ENCODE data around the gene GAPT.

Gene GAPT

DNA sequence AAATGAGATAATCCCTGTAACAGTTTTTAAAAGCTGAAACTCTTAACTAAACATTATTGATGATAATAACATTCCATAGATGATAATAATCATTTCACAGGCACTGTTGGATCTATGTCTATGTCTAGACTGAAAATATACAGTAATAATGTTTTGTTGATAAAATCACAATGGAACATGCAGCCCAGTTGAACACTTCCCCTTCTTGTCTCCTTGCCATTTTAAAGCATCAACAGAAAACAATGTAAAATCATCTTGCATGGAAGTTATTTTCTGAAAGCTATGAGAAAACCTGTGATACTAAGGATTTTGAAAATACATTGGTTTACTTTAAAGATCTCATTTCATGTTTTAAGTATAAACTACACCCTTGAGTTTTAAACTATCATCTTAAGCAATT is 1.9 kb downstream of the GAPT start:
- Mint-ChIP-seq H3K36me3 (ENCODE audit: low read depth) (no peaks in the 10 kb centered on the region), H3K27me3 (ENCODE audit: low read depth) (peaks cover 8% of the 10 kb centered on the region), H3K4me1 (peaks cover 4% of the 10 kb centered on the region), H3K27ac (no peak overlapping the region), H3K9me3 (no peaks in the 10 kb centered on the region), H3K4me3 (no peak overlapping the region)
- TF ChIP-seq, protein P1, sequence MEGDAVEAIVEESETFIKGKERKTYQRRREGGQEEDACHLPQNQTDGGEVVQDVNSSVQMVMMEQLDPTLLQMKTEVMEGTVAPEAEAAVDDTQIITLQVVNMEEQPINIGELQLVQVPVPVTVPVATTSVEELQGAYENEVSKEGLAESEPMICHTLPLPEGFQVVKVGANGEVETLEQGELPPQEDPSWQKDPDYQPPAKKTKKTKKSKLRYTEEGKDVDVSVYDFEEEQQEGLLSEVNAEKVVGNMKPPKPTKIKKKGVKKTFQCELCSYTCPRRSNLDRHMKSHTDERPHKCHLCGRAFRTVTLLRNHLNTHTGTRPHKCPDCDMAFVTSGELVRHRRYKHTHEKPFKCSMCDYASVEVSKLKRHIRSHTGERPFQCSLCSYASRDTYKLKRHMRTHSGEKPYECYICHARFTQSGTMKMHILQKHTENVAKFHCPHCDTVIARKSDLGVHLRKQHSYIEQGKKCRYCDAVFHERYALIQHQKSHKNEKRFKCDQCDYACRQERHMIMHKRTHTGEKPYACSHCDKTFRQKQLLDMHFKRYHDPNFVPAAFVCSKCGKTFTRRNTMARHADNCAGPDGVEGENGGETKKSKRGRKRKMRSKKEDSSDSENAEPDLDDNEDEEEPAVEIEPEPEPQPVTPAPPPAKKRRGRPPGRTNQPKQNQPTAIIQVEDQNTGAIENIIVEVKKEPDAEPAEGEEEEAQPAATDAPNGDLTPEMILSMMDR (IDR thresholded peaks at IDR 0.05; ENCODE audit: unreplicated experiment in 3 of 3): no peak

DNA sequence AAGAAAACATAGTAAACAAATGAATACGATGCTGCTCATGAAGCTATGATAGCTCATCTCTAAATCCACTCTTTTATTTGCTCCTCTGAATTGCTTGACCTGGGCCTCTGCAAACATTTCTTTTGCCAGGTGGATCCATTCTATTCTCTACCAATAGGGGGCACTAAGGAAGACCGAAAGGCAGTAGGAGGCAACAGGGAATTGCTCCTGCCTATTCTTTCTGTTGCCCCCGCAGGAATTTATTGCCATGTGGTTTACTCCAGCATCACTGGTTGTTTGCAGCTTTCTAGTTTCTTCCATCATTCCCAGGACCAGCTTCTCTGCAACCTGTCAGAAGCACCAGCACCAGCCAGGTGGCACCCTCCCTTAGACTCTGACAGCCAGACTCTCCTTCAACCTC is 5.3 kb downstream of the GAPT start:
- TF ChIP-seq, protein P1 (IDR thresholded peaks at IDR 0.05; ENCODE audit: unreplicated experiment in 3 of 3): no peak
- no peaks in the 10 kb centered on the region for H3K9me3 Mint-ChIP-seq
- H3K36me3 Mint-ChIP-seq (ENCODE audit: low read depth): no peaks in the 10 kb centered on the region
- H3K27me3 Mint-ChIP-seq (ENCODE audit: low read depth): peaks cover 4% of the 10 kb centered on the region
- H3K4me3 Mint-ChIP-seq: no peak overlapping the region
- H3K27ac Mint-ChIP-seq: no peak overlapping the region
- H3K4me1 Mint-ChIP-seq: no peaks in the 10 kb centered on the region

DNA sequence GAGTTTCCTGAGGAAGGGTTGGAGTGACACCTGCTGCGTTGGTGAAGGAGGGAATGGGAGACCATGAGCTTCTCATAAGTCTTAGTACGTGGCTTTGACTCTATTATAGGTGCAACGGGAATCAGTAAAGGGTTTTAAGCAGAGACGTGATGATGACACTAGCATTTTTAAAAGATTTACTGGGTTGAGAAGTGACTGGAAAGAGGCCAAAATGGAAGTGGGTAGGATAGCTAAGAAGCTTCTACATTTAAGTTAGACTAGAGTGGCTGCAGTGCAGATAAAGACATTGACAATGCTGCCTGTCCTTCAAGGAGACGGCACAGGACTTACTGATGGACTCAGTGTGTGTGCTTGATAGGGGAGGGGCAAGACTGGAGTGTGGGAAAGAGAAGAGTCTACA is 6.2 kb downstream of the GAPT start:
- H3K4me1 Mint-ChIP-seq: no peaks in the 10 kb centered on the region
- TF ChIP-seq, protein P1 (IDR thresholded peaks at IDR 0.05; ENCODE audit: unreplicated experiment in 3 of 3): no peak
- H3K27me3 Mint-ChIP-seq (ENCODE audit: low read depth): peaks cover 4% of the 10 kb centered on the region
- no peak overlapping the region for H3K27ac Mint-ChIP-seq
- no peaks in the 10 kb centered on the region for H3K36me3 Mint-ChIP-seq (ENCODE audit: low read depth)
- no peak overlapping the region for H3K4me3 Mint-ChIP-seq
- H3K9me3 Mint-ChIP-seq: no peaks in the 10 kb centered on the region

DNA sequence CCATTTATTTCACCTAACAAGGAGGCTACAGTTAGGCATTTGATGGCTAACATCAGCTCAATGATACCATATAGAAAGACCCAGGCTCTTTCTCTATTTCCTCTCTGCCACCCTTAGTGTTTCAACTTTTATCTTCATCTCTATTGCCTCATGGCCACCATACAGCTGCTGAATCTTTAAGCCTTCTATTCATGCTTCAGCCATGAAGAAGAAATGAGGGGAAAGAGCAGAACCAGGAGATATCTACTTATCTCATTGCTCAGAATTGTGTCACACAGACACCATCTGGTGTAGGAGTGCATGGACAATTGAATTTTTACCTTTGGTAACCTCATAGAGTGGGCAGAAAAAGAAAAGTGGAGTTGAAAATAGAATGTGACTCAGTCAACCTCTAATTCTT is 6.7 kb downstream of the GAPT start:
- TF ChIP-seq, protein P1 (IDR thresholded peaks at IDR 0.05; ENCODE audit: unreplicated experiment in 3 of 3): no peak
- Mint-ChIP-seq H3K27ac (no peak overlapping the region), H3K36me3 (ENCODE audit: low read depth) (no peaks in the 10 kb centered on the region), H3K9me3 (no peaks in the 10 kb centered on the region), H3K4me1 (no peaks in the 10 kb centered on the region), H3K4me3 (no peak overlapping the region), H3K27me3 (ENCODE audit: low read depth) (peaks cover 4% of the 10 kb centered on the region)

DNA sequence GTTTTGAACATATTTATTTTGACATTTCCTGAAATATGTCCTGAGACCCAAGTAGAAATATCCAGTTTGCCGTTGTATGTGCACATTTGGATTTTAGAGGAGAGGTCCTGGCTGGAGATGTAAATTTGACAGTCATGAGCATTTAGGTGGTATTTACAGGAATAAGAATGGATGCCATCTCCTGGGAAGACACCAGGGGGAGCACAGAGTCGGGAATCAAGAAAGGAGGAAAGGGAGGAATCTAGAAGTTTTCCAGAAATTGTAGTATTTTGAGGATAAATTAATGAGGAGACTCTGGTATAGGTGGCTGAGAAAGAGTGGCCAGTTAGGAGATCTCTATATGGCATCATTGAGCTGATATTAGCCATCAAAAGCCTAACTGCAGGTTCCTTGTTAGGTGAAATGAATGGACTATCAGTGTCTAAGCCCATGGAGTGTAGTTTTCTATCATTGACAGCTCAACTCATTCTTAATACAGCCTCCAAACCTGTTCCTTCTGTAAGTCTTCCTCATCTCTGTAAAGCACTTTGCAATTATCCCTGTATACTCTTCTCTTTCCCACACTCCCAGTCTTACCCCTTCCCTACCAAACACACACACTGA is 7.2 kb downstream of the GAPT start:
- no peaks in the 10 kb centered on the region for H3K36me3 Mint-ChIP-seq (ENCODE audit: low read depth)
- no peak overlapping the region for H3K4me3 Mint-ChIP-seq
- peaks cover 4% of the 10 kb centered on the region for H3K27me3 Mint-ChIP-seq (ENCODE audit: low read depth)
- no peaks in the 10 kb centered on the region for H3K4me1 Mint-ChIP-seq
- no peaks in the 10 kb centered on the region for H3K9me3 Mint-ChIP-seq
- TF ChIP-seq, protein P1 (IDR thresholded peaks at IDR 0.05; ENCODE audit: unreplicated experiment in 3 of 3): peak; percentile 76 to 81 (median 79)
- H3K27ac Mint-ChIP-seq: no peak overlapping the region

DNA sequence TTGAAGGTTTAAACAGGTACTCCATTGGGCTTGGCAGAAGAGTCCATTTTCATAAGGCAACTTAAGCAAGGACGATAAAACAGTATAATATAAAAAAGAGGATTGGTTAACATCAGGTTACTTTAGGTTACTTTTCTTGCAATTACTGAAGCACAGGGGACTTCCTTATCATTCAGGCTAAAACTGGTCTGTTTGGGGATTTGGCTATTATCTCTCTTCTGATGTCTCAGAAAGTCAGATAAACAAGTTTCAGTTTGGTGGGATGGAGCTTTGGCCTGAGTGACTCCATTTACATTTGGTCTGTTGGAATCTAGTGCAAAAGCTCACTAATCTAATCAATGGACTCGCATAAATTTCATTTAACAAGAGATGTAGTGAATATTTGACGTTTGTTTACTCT is 8.0 kb downstream of the GAPT start:
- no peak overlapping the region for H3K27ac Mint-ChIP-seq
- H3K4me1 Mint-ChIP-seq: no peaks in the 10 kb centered on the region
- H3K4me3 Mint-ChIP-seq: no peak overlapping the region
- no peaks in the 10 kb centered on the region for H3K36me3 Mint-ChIP-seq (ENCODE audit: low read depth)
- H3K27me3 Mint-ChIP-seq (ENCODE audit: low read depth): peaks cover 4% of the 10 kb centered on the region
- TF ChIP-seq, protein P1 (IDR thresholded peaks at IDR 0.05; ENCODE audit: unreplicated experiment in 3 of 3): no peak
- H3K9me3 Mint-ChIP-seq: no peaks in the 10 kb centered on the region

All from nephron (organoid).